Activated T-cell treated with anti-CD3 and anti-CD28 coated beads, Interleukin-2, amount 50 U/mL, for 1 hour (primary cell): ENCODE results near the gene OBSL1.

Experiments used
- DNase-seq: peaks from one replicate; pipeline ENCODE4 v3.0.0-alpha.2; 2020

OBSL1 gene

DNA sequence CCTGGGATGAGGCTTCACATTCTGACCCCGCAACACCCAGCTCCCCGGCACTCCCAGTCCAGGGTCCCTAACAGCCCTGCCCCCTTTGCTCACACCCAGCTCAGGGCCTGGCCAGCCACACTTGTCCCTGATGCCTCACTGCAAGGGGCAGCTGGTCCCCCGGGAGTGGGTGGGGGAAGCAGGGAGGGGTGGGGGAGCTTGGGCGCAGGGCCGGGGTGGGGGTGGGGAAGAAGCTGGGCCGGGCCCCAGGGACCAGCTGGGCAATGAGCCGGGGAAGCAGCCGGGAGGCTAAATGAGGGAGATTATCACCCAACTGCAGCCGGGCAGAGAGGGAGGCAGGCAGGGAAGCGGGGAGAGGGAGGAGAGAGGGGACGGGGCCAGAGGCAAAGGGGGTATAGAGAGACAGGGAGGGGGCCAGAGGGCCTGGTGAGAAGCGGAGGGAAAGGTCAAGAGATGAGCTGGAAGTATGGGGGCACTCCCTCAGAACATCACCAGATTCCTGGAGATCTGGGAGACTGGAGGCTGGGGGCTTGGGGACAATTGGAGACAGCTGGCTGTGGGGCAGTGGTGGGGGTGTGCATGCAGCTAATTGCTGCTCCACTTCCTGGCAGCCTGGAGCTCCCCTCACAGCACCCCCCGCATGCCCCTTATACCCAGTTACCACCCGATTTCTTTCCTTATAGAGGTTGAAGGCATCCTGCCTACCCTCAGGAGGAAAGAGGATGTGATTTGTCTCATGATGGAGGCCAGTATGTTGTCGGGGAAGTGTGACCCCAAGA, 59.6 kb downstream of the OBSL1 start:
- DNase-seq: no peak

- DNase-seq: no peak
Observed at GRCh38 chr2:219510512-219511135, 60.7 kb downstream of the OBSL1 start.

DNA sequence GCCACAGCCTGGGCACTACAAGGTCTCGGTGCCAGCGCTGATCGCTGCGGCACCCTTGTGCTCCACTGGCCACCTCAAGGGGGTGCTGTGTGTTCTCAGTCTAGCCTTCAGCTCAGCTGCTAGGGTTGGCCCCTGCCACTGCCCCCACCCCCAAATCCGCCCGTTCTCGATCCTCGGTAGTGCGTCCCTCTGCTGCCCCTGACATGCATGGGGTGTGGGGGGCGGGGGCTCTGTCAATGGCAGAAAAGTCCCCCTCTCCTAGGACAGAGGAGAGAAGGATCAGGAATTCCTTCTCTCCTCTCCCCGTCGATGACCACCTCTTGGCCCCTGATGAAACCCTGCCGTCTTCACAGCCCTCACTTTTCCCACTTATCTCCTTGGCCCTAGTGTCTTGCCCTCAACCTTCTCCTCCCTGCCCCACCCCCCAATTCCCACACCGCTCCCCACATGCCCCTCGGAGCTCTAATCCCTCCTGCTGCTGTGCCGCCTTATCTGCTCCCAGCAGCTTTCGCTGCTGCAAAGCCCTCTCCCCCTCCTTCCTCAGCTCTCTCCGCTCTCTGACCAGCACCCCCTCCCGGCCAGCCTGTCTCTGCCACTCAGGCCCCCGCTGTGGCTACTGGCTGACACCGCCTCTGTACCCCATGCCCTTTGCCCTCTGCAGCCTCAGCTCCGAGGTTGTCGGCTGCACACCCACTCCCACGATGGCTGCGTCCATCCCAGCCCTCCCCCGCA, 61.4 kb downstream of the OBSL1 start:
- peak; percentile 61 for DNase-seq

GRCh38 chr2:219508971-219509779, 62.2 kb downstream of the OBSL1 start:
- DNase-seq: no peak

- DNase-seq: no peak
Observed at GRCh38 chr2:219508444-219508734, 63.0 kb downstream of the OBSL1 start.

DNA sequence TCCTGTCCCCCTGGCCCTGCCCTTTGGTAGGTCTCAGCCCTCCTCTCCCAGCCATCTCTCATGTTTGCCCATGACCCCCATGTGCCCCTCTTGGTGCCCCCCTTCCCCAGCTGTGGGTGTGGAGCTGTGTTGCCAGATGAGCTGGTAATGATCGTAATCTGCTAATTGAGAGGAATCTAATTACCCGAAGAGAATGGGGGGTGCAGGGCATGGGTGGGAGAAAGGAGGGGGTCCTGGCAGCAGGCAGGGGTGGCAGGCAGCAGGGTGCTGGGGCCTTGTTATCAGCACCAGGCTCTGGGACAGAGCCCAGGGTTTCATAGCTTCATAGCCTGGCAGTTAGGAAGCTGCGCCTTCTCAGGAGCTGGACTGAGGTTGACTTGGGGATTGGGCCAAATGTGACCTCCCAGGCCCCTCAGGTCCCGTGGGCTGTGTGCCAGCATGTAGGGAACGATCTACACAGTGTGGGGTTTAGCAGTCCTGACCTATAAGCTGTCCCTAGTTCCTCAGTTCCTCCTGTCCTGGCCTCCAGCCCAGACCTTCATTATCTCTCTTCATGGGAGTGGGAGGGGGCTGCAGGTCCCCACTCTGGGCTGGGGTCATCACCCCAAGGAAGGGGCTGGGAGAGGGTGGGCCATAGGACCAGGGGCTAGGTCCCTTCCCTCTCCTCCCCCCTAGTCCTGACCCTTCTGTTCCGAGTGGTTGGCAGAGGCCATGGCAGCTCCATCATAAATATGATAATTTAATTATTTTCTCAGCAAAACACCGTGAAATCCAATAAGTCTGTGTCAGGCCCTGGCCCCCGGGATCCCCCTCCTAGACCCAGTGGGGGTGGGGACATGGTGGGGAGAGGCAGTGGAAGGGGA, 63.5 kb downstream of the OBSL1 start:
- DNase-seq: no peak

GRCh38 chr2:219506802-219507526, 64.4 kb downstream of the OBSL1 start:
- DNase-seq: no peak

- DNase-seq: no peak
Observed at GRCh38 chr2:219506153-219506801, 65.1 kb downstream of the OBSL1 start.

DNA sequence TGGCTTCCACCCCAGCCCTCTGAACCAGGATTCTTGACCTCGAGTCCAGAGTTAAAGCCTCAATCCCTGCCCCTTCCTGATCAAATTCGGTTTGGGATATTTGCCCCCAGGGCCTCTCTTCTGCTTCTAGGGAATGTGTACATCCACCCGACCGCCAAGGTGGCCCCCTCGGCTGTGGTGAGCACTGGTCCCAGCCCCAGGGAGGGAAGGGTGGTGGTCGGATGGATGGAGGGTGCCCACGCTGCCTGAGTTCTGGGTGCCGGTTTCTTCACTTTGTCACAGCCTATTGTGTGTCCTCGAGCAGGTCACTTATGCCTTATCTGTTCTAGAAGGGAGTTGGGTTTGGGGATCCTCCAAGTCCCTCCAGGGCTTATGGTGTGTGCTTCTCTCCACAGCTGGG, 65.8 kb downstream of the OBSL1 start:
- no peak for DNase-seq

DNA sequence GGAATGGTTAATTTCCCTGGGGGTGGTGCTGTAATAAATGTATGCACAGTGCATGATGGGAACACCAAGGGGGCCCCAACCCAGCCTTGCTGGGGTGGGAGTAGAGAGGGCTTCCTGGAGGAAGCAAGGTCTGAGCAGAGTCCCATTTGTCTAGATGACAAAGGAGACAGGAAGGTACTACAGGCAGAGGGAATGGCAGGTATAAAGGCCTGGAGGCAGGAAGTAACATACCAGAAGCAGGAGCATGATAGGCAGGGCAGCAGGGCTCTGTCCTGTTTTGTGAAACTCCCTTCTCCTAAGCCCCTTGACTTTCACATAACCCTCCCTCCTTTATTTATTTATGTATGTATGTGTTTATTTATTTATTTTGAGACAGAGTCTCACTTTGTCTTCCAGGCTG, 68.7 kb downstream of the OBSL1 start:
- DNase-seq: no peak

DNA sequence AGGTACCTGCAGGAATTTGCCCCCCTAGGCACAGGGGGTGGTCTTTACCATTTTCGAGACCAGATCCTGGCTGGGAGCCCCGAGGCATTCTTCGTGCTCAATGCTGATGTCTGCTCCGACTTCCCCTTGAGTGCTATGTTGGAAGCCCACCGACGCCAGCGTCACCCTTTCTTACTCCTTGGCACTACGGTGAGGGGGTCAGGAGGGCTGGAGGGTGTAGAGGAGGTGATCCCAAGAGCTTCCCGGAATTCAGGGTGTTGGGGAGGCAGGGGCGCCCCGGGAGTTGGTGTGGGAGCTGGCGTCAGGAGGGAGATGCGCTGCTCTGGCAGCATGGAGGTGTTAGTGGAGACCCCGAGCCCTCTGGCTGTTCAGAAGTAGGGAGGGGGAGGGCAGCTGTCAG, 69.5 kb downstream of the OBSL1 start:
- no peak for DNase-seq
